HCT116 (cell line): ENCODE measurements around the gene TLE6. TPM values are rescaled to one million over a fixed set of nuclear protein-coding genes. Genes with fewer than 3 reads are reported as not detected.

ENCODE experiments used
- ATAC-seq: fragments of 200-7000 bp; cut with Tn5 transposase; 2 replicates; pipeline ENCODE4 v1.9.1; 2020; ENCODE audit warnings: mild to moderate bottlenecking, moderate library complexity
- BruUV-seq: library from RNA; stranded (reverse); fragments of 400-500 nt; replicated peaks from 2 replicates; lab custom pipeline; 2021; lab: Mats Ljungman, UMichigan
- CTCF ChIA-PET: fragments of 300-600 bp; sonication (Branson Sonifier 250); formaldehyde crosslinking; loops from one replicate; lab custom pipeline; 2021; ENCODE audit warnings: antibody characterized with exemption; lab: Charles Lee
- POLR2A ChIA-PET: fragments of 300-600, 350-600 bp; sonication (Branson Sonifier 250); formaldehyde crosslinking; loops from one replicate; lab custom pipeline; 2021; ENCODE audit warnings: antibody characterized with exemption; lab: Charles Lee
- RAD21 ChIA-PET, 2 experiments: fragments of 300-600 bp; sonication (Branson Sonifier 250); formaldehyde crosslinking; loops; one replicate each; lab custom pipeline; 2023; ENCODE audit warnings: low total read pairs in 2 of 2; ENCODE audit not compliant: uncharacterized antibody in 2 of 2, unreplicated experiment in 2 of 2, low non-redundant PET in 1 of 2; lab: Charles Lee
- DNase-seq: peaks from one replicate; pipeline ENCODE4 v3.0.0-alpha.2; 2010; ENCODE audit warnings: low read depth, low spot score
- H2AFZ ChIP-seq: fragments of 200-600 bp; shearing (Covaris generic), sonication (generic); 2 replicates; pipeline ENCODE4 v1.6.1; 2017; ENCODE audit warnings: low read depth, mixed run types, mixed read lengths, antibody characterized with exemption, low read length; ENCODE audit not compliant: poor library complexity, severe bottlenecking
- H3K27ac ChIP-seq: 2 replicates; pipeline ENCODE4 v1.5.1; 2012; ENCODE audit warnings: low read depth, low read length
- H3K27me3 ChIP-seq: fragments of 200-600 bp; sonication (generic); 2 replicates; pipeline ENCODE4 v1.6.1; 2016; ENCODE audit warnings: mixed run types, low read length, mixed read lengths; ENCODE audit not compliant: insufficient read depth
- H3K36me3 ChIP-seq, 2 experiments: fragments of 200-500 bp in 1 of 2; fragments of 200-600 bp in 1 of 2; sonication (Bioruptor generic) in 1 of 2; sonication (generic) in 1 of 2; 2 replicates each; pipeline versions ENCODE4 v1.5.1 to v1.6.1; 2014 to 2016; ENCODE audit warnings: low read length in 2 of 2, inconsistent platforms in 1 of 2, mixed read lengths in 1 of 2, mixed run types in 1 of 2; ENCODE audit not compliant: insufficient read depth in 2 of 2, control insufficient read depth in 1 of 2
- H3K4me1 ChIP-seq, 2 experiments: fragments of 200-600 bp in 1 of 2; sonication (generic) in 1 of 2; 2 replicates each; pipeline versions ENCODE4 v1.5.1 to v1.6.1; 2012 to 2017; ENCODE audit warnings: low read length in 2 of 2, inconsistent platforms in 1 of 2, mild to moderate bottlenecking in 1 of 2, mixed read lengths in 1 of 2, mixed run types in 1 of 2, moderate library complexity in 1 of 2; ENCODE audit not compliant: insufficient read depth in 2 of 2, control insufficient read depth in 1 of 2
- H3K4me2 ChIP-seq: fragments of 200-600 bp; sonication (generic); 2 replicates; pipeline ENCODE4 v1.6.1; 2017; ENCODE audit warnings: mixed run types, low read length, mixed read lengths
- H3K4me3 ChIP-seq, 2 experiments: fragments of 200-600 bp in 1 of 2; sonication (generic) in 1 of 2; replicated peaks in 1 of 2; 2 replicates each; pipeline ENCODE4 v1.5.1; 2011 to 2016; ENCODE audit warnings: low read length in 2 of 2, control low read depth in 1 of 2, low read depth in 1 of 2, mild to moderate bottlenecking in 1 of 2, mixed read lengths in 1 of 2, mixed run types in 1 of 2
- H3K79me2 ChIP-seq: fragments of 200-600 bp; sonication (generic); 2 replicates; pipeline ENCODE4 v1.6.1; 2017; ENCODE audit warnings: mild to moderate bottlenecking, mixed run types, low read length, moderate library complexity, mixed read lengths; ENCODE audit not compliant: insufficient read depth
- H3K9ac ChIP-seq: fragments of 200-600 bp; sonication (generic); 2 replicates; pipeline ENCODE4 v1.6.1; 2016; ENCODE audit warnings: low read length, mixed read lengths
- H3K9me2 ChIP-seq: fragments of 200-600 bp; sonication (generic), shearing (Covaris generic); 2 replicates; pipeline ENCODE4 v1.6.1; 2017; ENCODE audit warnings: mixed run types, mild to moderate bottlenecking, moderate library complexity; ENCODE audit not compliant: insufficient read depth
- H3K9me3 ChIP-seq, 2 experiments: fragments of 200-500 bp in 1 of 2; fragments of 200-600 bp in 1 of 2; sonication (Bioruptor generic) in 1 of 2; sonication (generic) in 1 of 2; 2 replicates each; pipeline ENCODE4 v1.6.1; 2014 to 2017; ENCODE audit warnings: low read length in 2 of 2, mixed read lengths in 2 of 2, inconsistent platforms in 1 of 2, low read depth in 1 of 2, mild to moderate bottlenecking in 1 of 2, mixed run types in 1 of 2, moderate library complexity in 1 of 2; ENCODE audit not compliant: control insufficient read depth in 1 of 2, insufficient read depth in 1 of 2
- H4K20me1 ChIP-seq: fragments of 200-600 bp; sonication (generic), shearing (Covaris generic); 2 replicates; pipeline ENCODE4 v1.6.1; 2017; ENCODE audit warnings: mixed run types, mild to moderate bottlenecking, moderate library complexity; ENCODE audit not compliant: insufficient read depth
- ATF3 ChIP-seq: IDR thresholded peaks from 2 replicates; pipeline ENCODE4 v1.6.1; 2012
- CEBPB ChIP-seq: IDR thresholded peaks from 2 replicates; pipeline ENCODE4 v1.6.1; 2012; ENCODE audit warnings: low read depth
- EGR1 ChIP-seq: IDR thresholded peaks from 2 replicates; pipeline ENCODE4 v1.6.1; 2012; ENCODE audit warnings: low read depth
- EZH2 ChIP-seq: fragments of 200-600 bp; sonication (generic); IDR thresholded peaks from 2 replicates; pipeline ENCODE4 v1.6.1; 2017; ENCODE audit warnings: antibody characterized with exemption, mixed run types
- FOSL1 ChIP-seq: IDR thresholded peaks from 2 replicates; pipeline ENCODE4 v1.6.1; 2012; ENCODE audit warnings: low read depth
- POLR2AphosphoS5 ChIP-seq: IDR thresholded peaks from 2 replicates; pipeline ENCODE4 v1.6.1; 2011; ENCODE audit warnings: mild to moderate bottlenecking, low read depth, low read length, moderate library complexity
- RAD21 ChIP-seq: IDR thresholded peaks from 2 replicates; pipeline ENCODE4 v1.6.1; 2012; ENCODE audit warnings: low read depth, mild to moderate bottlenecking
- REST ChIP-seq: IDR thresholded peaks from 2 replicates; pipeline ENCODE4 v1.6.1; 2012; ENCODE audit warnings: low read depth
- SP1 ChIP-seq: IDR thresholded peaks from 2 replicates; pipeline ENCODE4 v1.6.1; 2012; ENCODE audit warnings: low read depth
- SRF ChIP-seq: IDR thresholded peaks from 2 replicates; pipeline ENCODE4 v1.6.1; 2012; ENCODE audit warnings: low read depth
- ZBTB33 ChIP-seq: IDR thresholded peaks from 2 replicates; pipeline ENCODE4 v1.6.1; 2011; ENCODE audit warnings: mild to moderate bottlenecking, low read length, moderate library complexity; ENCODE audit not compliant: insufficient replicate concordance; ENCODE audit errors: extremely low read depth
- ZFX ChIP-seq: fragments of 450-650 bp; IDR thresholded peaks from 2 replicates; pipeline ENCODE4 v1.6.1; 2017
- ZNF274 ChIP-seq: fragments of 200-500 bp; sonication (Bioruptor generic); IDR thresholded peaks from 2 replicates; pipeline ENCODE4 v1.6.1; 2014; ENCODE audit warnings: mild to moderate bottlenecking, low read depth, low read length, inconsistent platforms
- intact Hi-C: fragments of 100-400 bp; cut with micrococcal nuclease; formaldehyde crosslinking; loops from 2 replicates; pipeline ENCODE4 v1.10.0; 2022
- total RNA-seq: library from RNA; stranded (reverse); gene quantifications from one replicate; pipeline ENCODE4 v1.2.1, GENCODE V29; 2021; ENCODE audit not compliant: unreplicated experiment

The TLE6 gene
- total RNA-seq, 1 experiment from 2014 or later: 10.9 TPM

GRCh38 chr19:3012621-3013262 lies 35.4 kb downstream of the TLE6 start:
- Histone ChIP-seq H3K9me2 (no peaks in the 10 kb centered on the region), H3K4me1 (no peaks in the 10 kb centered on the region), H3K9me3 (no peaks in the 10 kb centered on the region), H3K79me2 (no peaks in the 10 kb centered on the region), H4K20me1 (no peaks in the 10 kb centered on the region), H3K4me2 (no peak overlapping the region), H2AFZ (no peak overlapping the region), H3K9ac (no peak overlapping the region), H3K4me3 (no peak overlapping the region), H3K27ac (no peak overlapping the region), H3K27me3 (no peaks in the 10 kb centered on the region), H3K36me3 (no peaks in the 10 kb centered on the region)
- DNase-seq (no peak), ATAC-seq (no peak)
- ChIA-PET CTCF (no interaction called here), RAD21 (no interaction called here), POLR2A (no interaction called here)
- intact Hi-C loops: no loop called here
- no TSS peak for BruUV-seq
- no peak for TF ChIP-seq ZNF274
- no peak for TF ChIP-seq EGR1
- no peak for TF ChIP-seq SRF
- no peak for TF ChIP-seq REST
- no peak for TF ChIP-seq FOSL1
- TF ChIP-seq SP1: no peak
- no peak for TF ChIP-seq POLR2AphosphoS5
- TF ChIP-seq ZFX: no peak
- no peak for TF ChIP-seq CEBPB
- no peak for TF ChIP-seq ZBTB33
- TF ChIP-seq EZH2: no peak
- TF ChIP-seq ATF3: no peak
- no peak for TF ChIP-seq RAD21
- TF ChIP-seq, all 23 proteins: peak for 0
